Measurements from ENCODE around the gene TAF3.
"Not testable (repeated sequence)": the region's sequence is repeated elsewhere in the genome, so short reads cannot be mapped to it uniquely, and the experiment has no call there.

Gene TAF3

GRCh38 chr10:7968510-7969112, 150.3 kb downstream of the TAF3 start:
- DNase-seq (ENCODE audit: low read depth), result no peak

GRCh38 chr10:7969623-7970022, 151.3 kb downstream of the TAF3 start:
- no peak for DNase-seq (ENCODE audit: low read depth)

GRCh38 chr10:7971949-7972348, 153.6 kb downstream of the TAF3 start:
- DNase-seq (ENCODE audit: low read depth), result no peak

GRCh38 chr10:7972367-7972766, 154.1 kb downstream of the TAF3 start:
- no peak for DNase-seq (ENCODE audit: low read depth)

- DNase-seq (ENCODE audit: low read depth), result no peak
Measured at GRCh38 chr10:7980196-7980595, 161.9 kb downstream of the TAF3 start.

- DNase-seq (ENCODE audit: low read depth), result no peak
Measured at GRCh38 chr10:7982727-7983126, 164.4 kb downstream of the TAF3 start.

GRCh38 chr10:7984325-7984724, 166.0 kb downstream of the TAF3 start:
- DNase-seq (ENCODE audit: low read depth), result no peak

GRCh38 chr10:7984896-7985295, 166.6 kb downstream of the TAF3 start:
- no peak for DNase-seq (ENCODE audit: low read depth)

GRCh38 chr10:7986851-7987250, 168.5 kb downstream of the TAF3 start:
- DNase-seq (ENCODE audit: low read depth), result no peak

- no peak for DNase-seq (ENCODE audit: low read depth)
Measured at GRCh38 chr10:7988989-7989388, 170.7 kb downstream of the TAF3 start.

- DNase-seq (ENCODE audit: low read depth), result no peak
Measured at GRCh38 chr10:7998831-7999230, 180.5 kb downstream of the TAF3 start.

- no peak for DNase-seq (ENCODE audit: low read depth)
Measured at GRCh38 chr10:8004469-8005000, 186.2 kb downstream of the TAF3 start.

- DNase-seq (ENCODE audit: low read depth), result no peak
Measured at GRCh38 chr10:8006274-8006999, 188.1 kb downstream of the TAF3 start.

GRCh38 chr10:8009031-8009430, 190.7 kb downstream of the TAF3 start:
- DNase-seq (ENCODE audit: low read depth), result no peak

- DNase-seq (ENCODE audit: low read depth), result no peak
Measured at GRCh38 chr10:8013006-8013405, 194.7 kb downstream of the TAF3 start.

- no peak for DNase-seq (ENCODE audit: low read depth)
Measured at GRCh38 chr10:8013619-8014018, 195.3 kb downstream of the TAF3 start.

- DNase-seq (ENCODE audit: low read depth), result no peak
Measured at GRCh38 chr10:8014649-8015048, 196.3 kb downstream of the TAF3 start.

GRCh38 chr10:8017277-8017676, 199.0 kb downstream of the TAF3 start:
- no peak for DNase-seq (ENCODE audit: low read depth)

GRCh38 chr10:8023321-8023720, 205.0 kb downstream of the TAF3 start:
- DNase-seq (ENCODE audit: low read depth), result no peak

GRCh38 chr10:8023851-8024250, 205.5 kb downstream of the TAF3 start:
- no peak for DNase-seq (ENCODE audit: low read depth)

- DNase-seq (ENCODE audit: low read depth), result no peak
Measured at GRCh38 chr10:8026349-8027259, 208.3 kb downstream of the TAF3 start.

GRCh38 chr10:8031211-8031610, 212.9 kb downstream of the TAF3 start:
- DNase-seq (ENCODE audit: low read depth), result not testable (repeated sequence)

GRCh38 chr10:8032558-8032957, 214.3 kb downstream of the TAF3 start:
- DNase-seq (ENCODE audit: low read depth), result no peak

Data from HS-5 (cell line).